Fibroblast of mammary gland (primary cell): Measurements from ENCODE around the gene B4GALNT4.
"Not testable (repeated sequence)": the region's sequence is repeated elsewhere in the genome, so short reads cannot be mapped to it uniquely, and the experiment has no call there.

Experiments
- DNase-seq: peaks from one replicate; pipeline ENCODE4 v3.0.0-alpha.2; 2010; ENCODE audit warnings: low read depth
- H3K4me3 ChIP-seq: 2 replicates; pipeline ENCODE4 v1.5.1; 2011; ENCODE audit warnings: low read depth, mild to moderate bottlenecking, low read length, moderate library complexity; ENCODE audit not compliant: control insufficient read depth
- TF ChIP-seq, protein P1 (sequence below): conservative IDR thresholded peaks from 2 replicates; pipeline ENCODE4 v1.5.1; 2011; ENCODE audit warnings: low read depth, low read length, inconsistent platforms; ENCODE audit not compliant: control insufficient read depth, insufficient read depth

B4GALNT4 gene

DNA sequence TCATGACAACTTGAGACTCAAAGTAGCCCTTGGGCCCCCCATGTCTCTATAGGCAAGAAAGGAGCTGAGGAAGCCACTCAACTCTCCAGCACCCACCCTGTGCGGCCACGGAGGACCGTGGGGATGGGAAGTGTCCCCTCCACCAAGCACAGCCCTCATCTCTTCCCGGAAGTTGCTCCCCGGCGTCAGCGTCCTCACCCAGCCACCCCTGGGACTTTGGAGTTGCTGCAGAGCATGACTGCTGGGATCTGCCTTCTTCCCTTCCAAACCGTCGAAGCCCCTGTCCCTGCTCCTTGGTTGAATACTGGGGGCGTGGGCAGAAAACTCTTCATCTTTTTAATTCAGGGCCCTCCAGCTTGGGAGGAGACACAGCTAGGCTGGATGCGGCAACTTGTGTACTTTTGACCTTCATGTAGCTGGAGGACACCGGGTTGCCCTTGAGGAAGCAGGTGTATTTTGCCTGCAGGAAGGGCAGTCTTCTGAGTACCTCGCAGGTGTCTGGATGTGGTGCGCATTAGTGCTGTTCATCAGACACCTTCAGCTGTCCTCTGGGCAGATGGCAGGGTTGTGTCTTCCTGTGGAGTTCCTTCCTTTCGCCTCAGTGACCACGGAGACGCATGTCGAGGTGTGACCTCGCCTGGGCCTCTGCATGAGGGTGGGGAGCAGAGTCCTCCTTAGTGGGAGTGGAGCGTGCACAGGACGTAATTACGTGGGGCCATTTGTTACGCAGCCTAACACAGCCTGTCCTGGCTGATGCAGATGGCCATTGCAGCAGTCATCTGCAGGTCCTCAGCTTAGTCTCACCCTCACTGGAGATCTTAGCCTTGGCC lies 36.4 kb upstream of the B4GALNT4 start:
- TF ChIP-seq, protein P1, sequence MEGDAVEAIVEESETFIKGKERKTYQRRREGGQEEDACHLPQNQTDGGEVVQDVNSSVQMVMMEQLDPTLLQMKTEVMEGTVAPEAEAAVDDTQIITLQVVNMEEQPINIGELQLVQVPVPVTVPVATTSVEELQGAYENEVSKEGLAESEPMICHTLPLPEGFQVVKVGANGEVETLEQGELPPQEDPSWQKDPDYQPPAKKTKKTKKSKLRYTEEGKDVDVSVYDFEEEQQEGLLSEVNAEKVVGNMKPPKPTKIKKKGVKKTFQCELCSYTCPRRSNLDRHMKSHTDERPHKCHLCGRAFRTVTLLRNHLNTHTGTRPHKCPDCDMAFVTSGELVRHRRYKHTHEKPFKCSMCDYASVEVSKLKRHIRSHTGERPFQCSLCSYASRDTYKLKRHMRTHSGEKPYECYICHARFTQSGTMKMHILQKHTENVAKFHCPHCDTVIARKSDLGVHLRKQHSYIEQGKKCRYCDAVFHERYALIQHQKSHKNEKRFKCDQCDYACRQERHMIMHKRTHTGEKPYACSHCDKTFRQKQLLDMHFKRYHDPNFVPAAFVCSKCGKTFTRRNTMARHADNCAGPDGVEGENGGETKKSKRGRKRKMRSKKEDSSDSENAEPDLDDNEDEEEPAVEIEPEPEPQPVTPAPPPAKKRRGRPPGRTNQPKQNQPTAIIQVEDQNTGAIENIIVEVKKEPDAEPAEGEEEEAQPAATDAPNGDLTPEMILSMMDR, result no peak
- DNase-seq, result no peak

DNA sequence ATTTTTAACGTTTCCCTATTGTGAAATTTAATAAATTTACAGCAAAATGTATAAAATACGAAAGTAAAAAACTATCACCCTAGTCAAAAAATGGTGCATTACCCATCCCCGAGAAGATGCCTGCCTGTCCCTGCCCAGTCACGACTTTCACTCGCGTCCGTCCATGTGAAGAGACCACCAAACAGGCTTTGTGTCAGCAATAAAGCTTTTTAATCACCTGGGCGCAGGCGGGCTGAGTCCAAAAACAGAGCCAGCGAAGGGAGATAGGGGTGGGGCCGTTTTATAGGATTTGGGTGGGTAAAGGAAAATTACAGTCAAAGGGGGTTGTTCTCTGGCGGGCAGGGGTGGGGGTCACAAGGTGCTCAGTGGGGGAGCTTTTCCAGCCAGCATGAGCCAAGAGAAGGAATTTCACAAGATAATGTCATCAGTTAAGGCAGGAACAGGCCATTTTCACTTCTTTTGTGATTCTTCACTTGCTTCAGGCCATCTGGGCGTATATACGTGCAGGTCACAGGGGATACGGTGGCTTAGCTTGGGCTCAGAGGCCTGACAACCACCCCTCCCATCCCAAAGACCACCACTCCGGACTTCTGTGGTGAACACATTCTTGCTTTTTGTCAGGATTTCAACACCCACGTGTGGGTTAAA lies 35.6 kb upstream of the B4GALNT4 start:
- DNase-seq, H3K4me3 ChIP-seq: not testable (repeated sequence)

More for the DNA sequence above, 36.4 kb upstream of the B4GALNT4 start:
- no peak overlapping the region for H3K4me3 ChIP-seq

DNA sequence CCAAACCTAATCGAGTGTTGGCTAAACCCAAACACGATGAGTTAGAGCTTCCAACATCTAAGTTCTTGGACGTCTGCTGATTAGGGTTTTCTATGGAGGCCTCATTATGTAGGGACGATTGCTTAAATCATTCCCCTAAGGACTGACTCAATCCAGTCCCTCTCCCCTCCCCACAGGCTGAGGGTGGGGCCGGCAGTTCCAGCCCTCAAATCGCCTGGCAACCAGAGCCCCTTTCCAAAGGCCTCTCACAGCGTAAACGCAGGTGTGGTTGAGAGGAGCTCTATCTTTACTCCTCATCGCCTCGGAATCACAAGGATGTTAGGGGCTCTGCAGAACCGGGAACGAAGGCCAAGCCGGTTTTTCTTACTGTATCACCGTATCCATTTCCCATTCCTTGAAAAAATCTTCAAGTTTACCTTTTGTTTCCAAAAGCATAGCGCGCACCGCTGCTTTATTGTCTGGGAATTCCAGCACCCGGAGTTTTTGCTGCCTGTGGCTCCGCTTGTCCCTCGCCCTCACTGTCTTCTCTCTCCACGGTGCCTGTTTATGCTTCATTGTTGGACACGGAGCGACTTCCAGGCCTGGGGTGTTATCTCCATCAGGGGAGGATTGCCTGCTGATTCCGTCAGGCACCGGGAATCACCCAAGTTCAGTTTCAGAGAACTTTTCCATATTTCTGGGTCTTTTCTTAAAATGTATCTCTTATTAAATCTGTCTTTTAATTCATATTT lies 34.9 kb upstream of the B4GALNT4 start:
- TF ChIP-seq, protein P1, result no peak
- no peak overlapping the region for H3K4me3 ChIP-seq
- peak; percentile 56 for DNase-seq

DNA sequence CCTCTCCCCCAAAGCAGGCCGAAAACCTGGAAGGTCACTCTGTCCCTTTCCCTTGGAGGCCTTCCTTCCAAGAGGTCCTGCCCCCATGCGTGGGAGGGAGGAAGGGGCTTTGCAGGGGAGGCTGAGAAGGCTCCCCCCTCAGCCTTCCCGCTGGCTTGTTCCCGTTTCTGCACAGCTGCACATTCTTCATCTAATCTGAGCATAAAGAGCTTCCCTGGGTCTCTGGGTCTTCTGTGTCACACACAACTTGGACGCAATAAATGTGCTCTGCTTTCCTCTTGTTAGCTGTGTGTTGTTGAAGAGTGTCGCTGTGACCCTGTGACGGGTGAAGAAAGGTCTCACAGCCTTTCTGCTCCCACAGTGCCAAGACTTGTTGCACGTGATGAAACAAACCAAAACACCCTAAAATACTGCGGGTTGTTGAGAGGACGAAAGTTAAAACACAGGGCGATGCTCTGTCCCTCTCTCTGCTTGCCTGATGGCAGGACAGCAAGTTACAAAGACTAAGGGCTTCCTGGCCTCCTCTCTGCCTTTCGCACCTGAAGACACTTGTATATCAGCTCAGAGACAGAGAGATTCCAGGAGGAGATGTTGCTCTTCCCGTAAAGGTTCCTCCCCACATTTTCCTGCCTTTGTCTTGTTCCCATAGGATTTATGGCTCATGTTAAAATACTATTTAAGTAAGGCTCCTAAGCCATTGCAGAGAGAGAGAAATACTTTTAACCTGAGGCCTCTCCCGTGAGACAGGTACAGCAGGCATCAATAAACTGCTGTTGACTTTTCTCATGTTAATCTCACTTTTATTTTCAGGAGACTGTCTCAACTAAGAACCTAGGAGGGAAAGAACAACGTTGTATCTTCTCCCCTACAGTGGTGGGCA lies 33.3 kb upstream of the B4GALNT4 start:
- TF ChIP-seq, protein P1, result no peak
- DNase-seq, result no peak
- no peak overlapping the region for H3K4me3 ChIP-seq

DNA sequence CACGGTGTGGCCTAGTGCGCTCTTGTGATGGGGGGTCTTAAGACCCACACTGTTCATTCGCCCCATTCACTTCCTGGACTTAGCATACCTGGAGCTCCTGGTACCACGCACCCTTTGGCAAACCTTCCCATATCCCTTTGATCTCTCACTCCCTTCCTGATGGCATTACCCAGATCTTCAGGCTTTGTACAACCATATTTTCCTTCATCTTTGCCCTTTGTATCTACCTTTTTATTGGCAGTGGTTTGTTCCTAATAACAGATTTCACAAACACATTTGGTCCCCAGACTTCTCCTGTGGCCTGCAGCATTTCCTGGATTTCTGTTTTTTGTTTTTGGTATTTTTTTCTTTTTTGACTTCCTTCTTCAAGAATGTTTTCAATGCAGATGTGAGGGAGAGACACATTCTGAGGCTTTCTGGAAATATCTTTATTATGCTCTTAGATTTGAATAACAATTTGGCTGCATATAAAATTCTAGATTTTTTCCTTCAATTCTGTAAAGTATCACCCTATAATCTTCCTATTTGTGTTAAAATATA lies 32.6 kb upstream of the B4GALNT4 start:
- DNase-seq, result no peak
- no peak overlapping the region for H3K4me3 ChIP-seq
- TF ChIP-seq, protein P1, result no peak

DNA sequence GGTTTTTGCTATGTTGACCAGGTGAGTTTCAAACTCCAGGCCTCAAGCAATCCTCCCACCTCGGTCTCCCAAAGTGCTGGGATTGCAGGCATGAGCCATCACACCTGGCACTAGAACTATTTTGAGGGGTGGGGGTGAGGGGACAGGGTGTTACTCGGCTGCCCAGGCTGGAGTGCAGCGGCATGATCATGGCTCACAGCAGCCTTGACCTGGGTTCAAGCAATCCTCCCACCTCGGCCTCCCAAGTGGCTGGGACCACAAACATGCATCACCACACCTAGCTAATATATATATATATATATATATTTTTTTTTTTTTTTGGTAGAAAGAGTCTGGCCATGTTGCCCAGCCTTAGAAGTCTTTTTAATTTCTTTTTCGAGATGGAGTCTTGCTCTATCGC lies 31.6 kb upstream of the B4GALNT4 start:
- TF ChIP-seq, protein P1, result no peak
- DNase-seq, result no peak
- H3K4me3 ChIP-seq, result no peak overlapping the region
